Measurements from ENCODE around the gene PIK3IP1.

The PIK3IP1 gene

DNA sequence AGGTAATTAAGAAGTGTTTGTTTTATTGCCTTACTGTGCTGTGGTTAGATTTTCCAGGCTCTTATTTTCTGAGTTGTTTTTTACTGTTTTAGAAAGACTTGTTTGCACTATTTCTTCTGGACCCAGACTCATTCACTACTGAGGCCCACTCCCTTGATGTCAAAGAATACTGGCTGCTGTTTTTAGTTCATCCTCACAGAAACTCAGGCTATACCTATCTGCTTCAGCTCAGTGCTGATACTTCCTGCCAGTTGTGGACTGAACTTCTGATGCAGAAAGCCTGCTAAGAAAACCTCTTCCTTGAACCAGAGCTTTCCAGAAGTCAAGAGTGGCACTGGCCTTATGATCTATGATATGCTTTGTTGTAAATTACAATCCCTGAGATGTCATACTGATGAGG is 15.9 kb upstream of the PIK3IP1 start:
- no peak for DNase-seq (ENCODE audit: low spot score)

DNA sequence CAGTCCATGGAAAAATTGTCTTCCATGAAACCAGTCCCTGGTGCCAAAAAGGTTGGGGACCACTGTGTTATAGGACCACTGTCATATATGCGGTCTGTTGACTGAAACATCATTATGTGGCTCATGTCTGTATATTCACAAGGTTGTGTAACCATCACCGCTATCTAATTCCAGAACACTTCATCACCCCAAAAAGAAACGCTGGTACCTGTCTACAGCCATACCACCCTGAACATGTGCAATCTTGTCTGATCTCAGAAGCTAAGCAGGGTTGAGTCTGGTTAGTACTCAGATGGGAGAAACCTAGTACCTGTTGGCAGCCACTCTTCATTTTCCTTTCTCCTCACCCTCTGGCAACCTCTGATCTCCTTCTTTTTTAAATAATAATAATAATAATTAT is 12.9 kb upstream of the PIK3IP1 start:
- DNase-seq (ENCODE audit: low spot score), result no peak

DNA sequence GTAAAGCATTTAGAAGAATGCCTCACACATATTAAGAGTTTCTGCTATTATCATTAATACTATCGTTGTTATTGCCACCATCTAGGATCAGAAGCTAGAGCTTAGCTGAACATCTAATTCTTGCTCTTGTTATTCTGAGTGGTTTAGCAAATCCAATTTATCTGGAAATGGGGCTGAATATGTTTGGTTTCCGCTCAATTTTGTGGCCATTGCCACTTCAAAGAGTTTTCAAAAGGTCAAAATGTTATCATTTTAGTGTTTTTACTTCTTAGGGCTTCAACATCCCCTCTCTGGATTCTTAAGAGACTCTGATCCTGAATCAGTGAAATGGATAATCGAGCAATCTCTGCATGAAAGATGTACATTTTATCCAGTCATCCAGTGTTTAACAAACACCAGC is 10.2 kb upstream of the PIK3IP1 start:
- no peak for DNase-seq (ENCODE audit: low spot score)

DNA sequence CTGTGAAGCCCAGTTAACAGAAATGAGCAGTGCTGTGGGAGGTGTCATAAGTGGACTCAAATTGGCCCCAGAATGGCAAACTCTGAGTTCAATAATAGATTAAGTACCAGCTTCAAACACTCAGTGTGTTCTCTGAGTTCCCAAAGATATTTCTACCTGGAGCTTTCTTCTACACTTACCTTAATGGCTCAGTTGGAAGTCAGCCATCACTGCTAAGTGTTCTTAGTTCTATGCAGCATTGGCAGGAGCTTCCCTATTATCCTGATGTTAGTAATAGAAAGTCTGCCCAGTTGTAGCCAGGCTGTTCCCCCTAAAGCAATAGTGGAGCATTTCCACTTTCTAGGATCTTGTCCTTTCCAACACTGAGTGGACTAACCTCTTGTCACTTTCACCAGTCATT is 9.7 kb upstream of the PIK3IP1 start:
- no peak for DNase-seq (ENCODE audit: low spot score)

DNA sequence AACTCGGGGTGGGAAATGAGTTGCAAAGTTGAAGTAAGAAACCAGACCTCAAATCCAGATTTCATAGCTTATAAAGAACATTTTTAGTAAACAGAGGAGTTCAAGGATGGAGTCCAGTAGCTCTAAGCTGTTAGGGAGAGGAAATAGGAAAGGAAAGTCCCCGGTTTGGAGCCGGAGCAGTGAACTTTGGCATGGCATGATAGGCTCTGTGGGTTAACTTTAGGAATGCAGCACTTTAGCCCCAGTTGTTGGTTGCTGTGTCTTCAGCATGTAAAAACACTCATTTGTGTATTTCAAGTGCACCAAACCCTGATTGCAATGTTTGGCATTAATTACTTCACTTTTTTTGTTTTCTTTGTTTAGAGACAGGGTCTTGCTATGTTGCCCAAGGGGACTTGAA is 8.6 kb upstream of the PIK3IP1 start:
- no peak for DNase-seq (ENCODE audit: low spot score)

DNA sequence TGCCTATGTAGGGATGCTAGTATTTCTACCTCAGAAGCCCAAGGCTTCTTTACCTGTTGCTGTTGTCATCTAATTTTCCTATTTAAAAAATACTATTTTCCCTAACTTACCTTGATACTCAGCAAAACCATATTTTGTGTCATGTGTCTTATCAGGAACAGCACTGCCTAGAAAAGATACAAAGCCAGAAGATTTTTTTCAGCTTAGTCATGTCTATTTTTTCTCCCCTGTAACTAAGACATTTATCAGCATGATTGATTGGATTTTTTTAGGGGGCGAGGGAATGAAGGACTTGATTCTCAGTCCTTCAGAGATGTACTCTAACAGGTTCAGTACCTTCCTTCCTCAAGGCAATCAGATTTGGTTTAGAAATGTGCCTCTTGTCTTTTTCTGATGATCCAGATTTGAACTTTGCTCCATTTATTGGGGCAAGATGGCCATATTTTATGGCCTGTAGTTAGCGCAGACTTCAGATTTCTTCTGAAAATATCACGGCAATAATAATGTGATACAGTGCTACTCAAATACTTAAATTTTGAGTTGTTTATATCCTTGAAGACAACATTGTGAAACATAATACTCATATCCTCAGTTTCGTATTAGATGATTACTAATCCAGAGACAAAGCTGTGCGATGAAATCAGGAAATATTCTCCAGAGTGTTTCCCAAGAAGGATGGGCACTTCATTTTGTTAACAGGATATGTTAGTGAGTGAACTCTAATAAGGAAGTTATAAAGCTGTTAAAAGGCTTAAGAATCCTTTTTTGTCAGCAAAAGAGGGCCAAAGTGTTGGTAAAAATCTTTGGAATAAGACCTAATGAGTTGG is 3.8 kb upstream of the PIK3IP1 start:
- no peak for DNase-seq (ENCODE audit: low spot score)

DNA sequence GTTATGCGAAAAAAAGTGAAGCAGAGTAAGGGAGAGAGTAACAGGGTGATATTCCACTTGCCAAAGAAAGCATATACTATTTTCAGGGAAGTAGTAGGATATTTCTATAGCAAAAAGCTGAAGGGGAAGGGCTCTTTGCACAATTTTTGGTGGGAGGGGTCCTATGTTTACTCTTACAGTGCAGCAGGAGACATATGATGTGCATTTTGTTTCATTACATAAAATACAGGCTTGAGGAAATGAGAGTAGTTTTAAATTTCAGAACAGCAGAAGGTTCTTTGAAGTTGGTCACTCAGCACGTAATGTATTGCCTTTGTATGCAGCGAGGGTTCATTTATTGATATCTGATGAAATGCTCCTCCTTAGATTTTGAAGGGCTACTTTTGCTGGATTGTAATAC is 3.1 kb upstream of the PIK3IP1 start:
- no peak for DNase-seq (ENCODE audit: low spot score)

DNA sequence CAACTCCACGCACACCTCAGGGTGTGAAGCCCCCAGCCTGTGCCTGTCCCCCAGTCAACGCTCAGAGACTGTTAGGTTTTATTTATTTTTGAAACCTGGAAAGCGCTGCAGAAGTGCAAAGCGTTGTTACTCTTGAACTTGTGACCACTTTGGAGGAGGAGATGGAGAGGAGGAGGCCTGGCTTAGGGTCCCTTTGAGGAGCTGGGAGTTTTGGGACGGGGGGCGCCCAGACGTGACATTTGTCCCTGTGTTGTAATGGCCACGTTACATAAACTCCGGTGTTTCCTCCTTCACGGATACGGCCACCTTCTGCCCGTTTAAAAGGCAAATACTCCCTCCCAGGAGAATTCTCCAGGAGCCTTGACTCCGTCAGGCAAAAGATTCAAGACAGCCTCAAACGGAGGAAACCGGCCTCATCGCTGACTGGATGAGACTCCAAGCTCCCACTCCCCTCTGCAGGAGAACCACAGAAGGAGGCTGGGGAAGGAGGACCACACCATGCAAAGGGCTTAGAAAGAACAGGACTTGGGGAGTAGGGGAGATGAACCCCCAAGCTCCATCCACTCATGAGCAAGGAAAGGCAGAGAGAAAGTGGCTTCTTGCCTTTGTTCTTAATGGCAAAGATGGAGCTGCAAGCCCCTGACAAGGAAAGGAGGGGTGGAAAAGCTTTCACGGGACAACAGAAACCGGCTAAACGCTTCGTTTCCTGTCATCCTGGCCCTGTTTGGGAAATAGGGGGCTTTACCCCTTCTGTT is 630 bp downstream of the PIK3IP1 start:
- no peak for DNase-seq (ENCODE audit: low spot score)

DNA sequence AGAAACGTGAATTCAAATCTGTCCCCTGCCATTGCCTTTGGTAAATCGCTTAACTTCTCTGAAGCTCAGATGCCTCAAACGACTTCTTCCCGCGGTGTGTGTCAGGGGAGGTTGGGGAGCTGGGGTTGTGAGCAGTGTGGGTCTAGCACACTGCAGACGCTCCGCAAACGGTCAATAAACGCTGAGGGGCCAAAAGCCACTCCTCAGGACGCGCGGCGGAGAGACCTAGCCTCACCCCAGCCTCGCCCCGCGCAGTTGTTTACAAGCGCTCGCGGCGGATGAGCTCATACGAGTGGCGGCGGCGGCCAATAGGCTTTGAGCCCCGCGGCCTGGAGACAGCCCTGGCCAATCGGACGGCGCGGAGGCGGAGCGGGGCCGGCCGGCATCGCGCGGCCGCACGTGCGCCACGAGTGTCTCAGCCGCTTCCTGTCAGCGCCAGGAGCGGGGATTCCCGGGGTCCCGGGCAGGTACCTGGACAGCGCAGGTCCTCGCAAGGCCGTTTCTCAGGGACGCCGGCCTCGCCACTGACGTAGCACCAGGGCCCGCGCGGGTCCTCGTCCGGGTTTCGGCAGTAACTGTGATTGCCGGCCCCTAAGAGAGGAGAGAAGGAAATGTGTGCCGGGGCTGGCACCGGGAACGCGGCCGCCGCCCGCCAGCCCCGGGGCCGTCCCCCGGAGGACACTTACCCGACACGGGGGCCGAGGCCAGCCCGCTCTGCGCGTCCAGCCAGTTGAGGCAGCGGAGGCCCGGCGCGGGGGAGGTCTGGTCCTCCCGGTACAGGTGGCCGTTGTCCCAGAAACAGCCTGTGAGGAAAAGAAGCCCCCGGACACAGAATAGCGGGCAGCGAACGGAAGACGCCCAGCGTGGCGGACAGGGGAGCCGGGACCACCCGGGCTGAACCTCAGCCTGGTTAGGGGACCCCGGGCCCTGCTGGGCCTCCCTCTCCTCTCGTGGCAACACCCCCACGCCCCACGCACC is 1.5 kb downstream of the PIK3IP1 start:
- peak; percentile 95 for DNase-seq (ENCODE audit: low spot score)

DNA sequence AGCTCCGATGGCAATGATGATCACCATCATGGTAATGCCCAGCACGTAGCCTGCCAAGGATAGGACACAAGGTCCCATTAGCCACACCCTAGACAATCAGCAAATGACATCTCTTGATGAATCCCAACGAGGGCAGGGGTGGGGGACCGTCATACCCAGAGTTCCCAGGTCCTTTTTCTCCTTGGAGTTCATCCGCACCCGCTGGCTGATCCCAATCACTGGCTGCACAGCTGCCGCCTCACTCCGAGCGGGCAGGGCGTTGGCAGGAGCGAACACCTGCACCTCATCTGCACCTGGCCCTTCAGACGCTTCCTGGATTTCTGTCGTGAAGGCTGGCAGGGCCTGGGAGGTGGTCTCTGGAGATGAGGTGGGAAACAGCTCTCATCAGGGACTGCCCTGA is 2.9 kb downstream of the PIK3IP1 start:
- peak; percentile 17 for DNase-seq (ENCODE audit: low spot score)

DNA sequence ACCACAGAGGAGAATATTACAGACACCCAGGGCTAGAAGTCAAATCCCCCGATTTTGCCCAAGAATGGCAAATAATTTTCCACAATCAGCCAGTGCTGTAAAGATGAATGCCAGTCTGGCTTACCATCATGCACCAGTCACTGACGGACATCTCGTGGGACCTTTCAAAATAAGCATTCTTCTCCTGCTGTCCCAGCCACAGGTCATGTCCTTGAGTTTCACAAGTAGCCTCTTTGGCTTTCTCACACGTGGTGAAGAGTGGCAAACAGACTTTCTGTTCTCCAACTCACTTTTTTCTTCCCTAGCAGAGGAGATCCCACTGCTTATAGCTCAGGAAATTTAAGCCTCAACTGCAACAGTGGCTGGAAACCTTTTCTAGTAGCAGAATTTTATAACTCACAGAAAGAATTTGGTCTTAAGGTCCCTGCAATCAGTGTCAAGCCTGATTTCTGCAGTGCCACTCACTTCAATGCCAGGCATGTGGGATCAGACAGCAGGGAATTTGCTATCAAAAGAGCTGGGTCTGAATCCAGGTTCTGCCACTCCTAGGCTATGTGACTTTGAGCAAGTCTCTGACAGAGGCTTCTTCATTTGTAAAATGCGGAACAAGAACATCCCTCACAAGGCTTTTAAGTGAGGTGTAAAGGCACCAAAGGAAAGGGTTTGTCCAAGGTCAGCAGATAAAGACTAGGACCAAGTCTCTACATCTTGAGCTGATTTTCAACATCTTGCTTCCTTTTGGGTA is 3.6 kb downstream of the PIK3IP1 start:
- no peak for DNase-seq (ENCODE audit: low spot score)

DNA sequence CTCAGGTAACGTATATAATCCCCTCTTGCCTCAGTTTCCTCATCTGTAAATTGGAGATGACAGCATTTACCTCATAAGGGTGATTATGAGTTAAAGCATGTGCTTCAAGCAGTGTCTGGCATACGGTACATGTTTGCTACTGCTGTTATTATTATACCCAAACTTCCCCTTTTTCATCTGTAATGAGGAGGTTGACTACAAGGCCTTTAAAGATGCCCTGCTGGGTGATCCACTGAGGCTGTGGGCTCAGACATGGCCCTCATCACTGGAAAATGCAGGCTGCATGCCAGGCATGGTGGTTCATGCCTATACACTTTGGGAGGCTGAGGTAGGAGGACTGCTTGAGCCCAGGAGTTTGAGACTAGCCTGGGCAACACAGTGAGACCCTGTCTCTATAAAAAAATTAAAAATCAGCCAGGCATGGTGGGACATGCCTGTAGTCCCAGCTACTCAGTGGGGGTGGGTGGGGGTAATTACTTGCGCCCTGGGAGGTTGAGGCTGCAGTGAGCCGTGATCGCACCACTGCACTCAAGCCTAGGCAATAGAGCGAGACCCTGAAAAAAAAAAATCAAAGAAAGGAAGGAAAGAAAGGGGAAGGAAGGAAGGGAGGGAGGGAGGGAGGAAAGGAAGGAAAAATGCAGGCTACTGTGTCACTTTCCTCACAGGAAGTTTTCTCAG is 4.3 kb downstream of the PIK3IP1 start:
- DNase-seq (ENCODE audit: low spot score), result no peak

DNA sequence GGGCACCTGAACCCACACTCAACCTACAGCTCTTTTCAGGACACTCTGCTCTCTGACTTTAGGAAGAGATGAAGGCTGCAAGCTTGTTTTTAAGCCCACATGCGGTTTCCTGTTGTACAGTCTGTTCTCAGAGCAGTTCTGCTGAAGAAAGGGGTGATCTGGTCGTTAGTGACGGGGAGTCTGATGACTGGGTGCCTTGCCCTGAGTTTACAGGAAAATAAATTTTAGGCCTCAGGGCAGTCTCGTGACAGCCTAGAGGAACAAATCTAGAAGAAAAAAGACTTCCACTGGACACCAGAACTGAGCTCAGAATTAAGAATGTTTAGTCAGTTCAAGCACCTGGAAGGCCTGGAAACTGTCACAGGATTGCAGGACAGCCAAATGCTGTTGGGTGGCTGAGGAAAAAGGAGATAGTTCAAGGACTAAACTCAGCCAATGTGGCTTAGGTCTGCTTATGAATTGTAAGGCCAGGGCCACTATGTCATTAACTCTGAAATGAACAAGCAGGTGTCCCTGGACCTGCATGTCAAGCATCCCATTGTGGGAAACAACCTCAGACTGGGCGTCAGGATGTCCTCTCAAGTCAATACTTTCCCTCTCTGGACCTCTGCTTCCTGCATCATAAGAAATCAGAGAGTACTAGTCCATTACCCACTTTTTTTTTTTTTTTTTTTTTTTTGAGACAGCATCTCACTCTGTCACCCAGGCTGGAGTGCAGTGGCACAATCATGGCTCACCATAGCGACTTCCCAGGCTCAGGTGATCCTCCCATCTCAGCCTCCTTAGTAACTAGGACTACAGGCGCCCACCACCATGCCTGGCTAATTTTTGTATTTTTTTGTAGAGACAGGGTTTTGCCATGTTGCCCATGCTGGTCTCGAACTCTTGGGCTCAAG is 5.7 kb downstream of the PIK3IP1 start:
- peak; percentile 83 for DNase-seq (ENCODE audit: low spot score)

DNA sequence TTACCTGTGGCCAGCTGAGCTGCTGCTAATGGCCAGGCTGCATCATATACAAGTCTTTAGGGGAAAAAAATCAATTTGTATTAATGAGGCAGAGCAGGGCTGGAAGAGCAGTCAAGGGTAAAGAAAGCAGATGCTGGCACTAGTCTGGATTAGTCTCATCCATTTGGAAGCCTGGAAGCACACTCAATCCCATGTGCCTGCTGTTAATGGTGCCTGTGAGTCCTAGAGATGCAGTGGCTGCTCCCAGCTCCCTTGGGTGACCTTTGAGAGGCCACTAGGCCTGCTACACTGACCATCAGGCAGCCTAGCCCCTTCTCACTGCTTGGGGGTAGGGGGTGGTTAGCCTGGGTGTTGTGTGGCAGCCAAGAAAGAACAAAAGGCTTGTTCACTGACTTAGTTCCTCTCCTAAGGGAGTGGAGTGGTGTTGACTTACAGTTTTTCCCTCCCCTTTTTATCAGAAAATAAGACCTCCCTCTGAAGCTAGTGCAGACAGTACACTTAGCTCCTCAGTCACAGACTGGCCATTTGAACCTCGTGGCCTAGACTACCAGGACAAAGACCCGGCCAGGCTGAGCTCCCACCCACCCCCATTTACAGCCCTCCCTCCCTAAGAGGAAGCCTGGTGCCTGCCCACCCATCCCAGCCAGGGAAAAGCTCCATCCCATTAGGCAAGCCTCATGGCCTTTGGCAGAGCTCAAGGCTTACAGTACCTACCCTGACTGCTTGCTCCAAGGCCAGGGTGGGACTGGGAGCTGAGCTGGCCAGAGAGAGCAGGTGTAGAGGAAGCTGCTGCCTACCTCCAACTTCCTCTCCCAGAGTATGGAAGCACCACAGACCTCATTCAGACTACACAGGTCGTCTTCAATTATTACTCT is 7.8 kb downstream of the PIK3IP1 start:
- no peak for DNase-seq (ENCODE audit: low spot score)

DNA sequence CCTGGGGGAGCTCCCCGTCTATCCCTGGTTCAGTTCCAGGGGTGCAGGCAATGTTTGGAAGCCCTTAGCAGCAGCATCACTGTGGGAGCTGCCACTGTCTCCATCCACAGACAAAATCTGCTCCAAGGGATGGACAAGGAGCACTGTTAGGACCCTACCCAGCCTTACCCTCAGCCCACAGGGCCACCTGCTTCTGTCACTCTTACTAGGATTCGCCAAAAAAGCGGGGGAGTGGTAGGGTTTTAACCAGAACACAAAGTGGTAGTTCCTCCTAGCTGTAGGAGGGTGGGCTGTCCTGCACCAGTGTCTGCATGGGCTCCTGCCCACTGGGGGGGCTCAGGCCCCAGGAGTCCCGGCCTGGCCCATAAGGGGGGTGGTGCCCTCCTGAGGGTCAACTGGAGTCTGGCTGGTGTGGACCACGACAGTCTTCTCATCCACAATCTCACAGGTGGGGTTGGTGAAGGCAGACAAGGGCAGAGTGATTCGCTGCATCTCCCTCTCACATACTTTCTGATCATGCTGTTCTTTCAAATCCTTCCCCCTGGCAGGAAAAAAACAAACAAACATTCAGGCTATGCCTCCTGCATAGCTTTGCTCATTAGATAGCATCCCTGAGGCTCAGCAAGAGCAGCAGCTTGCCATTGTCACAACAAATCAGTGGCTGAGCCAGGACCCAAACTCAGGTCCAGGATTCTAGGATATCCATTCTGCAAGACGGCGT is 9.4 kb downstream of the PIK3IP1 start:
- no peak for DNase-seq (ENCODE audit: low spot score)

DNA sequence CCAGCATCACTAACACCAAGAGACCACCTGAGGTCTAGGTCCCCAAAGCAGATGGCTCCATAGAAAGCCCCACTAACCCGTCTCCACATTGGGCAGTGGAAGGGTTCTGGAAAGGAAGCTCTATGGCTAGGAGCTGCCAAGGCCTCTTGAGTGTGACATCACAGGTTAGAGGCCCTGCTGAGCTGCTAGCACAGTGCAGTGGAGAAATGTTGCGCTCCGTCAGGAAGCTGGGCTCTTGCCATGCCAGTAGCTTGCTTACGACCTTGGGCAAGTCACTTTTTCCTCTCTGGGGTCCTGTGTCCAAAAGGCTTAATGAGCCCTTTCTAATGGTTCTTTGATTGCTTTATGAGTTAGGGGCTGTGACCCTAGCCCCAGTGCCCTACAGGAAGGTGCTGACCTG is 10.6 kb downstream of the PIK3IP1 start:
- no peak for DNase-seq (ENCODE audit: low spot score)

DNA sequence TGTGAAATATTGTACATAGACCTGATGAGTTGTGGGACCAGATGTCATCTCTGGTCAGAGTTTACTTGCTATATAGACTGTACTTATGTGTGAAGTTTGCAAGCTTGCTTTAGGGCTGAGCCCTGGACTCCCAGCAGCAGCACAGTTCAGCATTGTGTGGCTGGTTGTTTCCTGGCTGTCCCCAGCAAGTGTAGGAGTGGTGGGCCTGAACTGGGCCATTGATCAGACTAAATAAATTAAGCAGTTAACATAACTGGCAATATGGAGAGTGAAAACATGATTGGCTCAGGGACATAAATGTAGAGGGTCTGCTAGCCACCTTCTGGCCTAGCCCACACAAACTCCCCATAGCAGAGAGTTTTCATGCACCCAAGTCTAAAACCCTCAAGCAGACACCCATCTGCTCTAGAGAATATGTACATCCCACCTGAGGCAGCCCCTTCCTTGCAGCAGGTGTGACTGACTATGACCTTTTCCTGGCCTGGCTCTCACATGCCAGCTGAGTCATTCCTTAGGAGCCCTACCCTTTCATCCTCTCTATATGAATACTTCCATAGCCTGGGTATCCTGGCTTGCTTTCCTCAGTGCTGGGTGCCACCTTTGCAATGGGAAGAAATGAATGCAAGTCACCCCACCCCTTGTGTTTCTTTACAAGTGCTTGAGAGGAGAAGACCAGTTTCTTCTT is 12.3 kb downstream of the PIK3IP1 start:
- DNase-seq (ENCODE audit: low spot score), result no peak

DNA sequence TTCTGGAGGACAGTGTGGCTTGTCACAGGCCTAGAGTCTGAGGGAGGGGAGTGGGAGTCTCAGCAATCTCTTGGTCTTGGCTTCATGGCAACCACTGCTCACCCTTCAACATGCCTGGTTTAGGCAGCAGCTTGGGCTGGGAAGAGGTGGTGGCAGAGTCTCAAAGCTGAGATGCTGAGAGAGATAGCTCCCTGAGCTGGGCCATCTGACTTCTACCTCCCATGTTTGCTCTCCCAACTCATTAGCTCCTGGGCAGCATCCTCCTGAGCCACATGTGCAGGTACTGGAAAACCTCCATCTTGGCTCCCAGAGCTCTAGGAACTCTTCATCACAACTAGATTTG is 13.0 kb downstream of the PIK3IP1 start:
- DNase-seq (ENCODE audit: low spot score), result no peak

Measured in CD4-positive, alpha-beta T cell treated with Interleukin-6 at 100 ng/mL for 8 hours (primary cell).